PFSK-1 (cell line): ENCODE data around the gene KDR.

Experiments
- FOXP2 ChIP-seq: optimal IDR thresholded peaks from 2 replicates; pipeline ENCODE3; 2011; ENCODE audit warnings: borderline replicate concordance, control low read depth, inconsistent platforms; ENCODE audit not compliant: insufficient read depth; ENCODE audit errors: extremely low read length, extremely low read depth
- POLR2AphosphoS5 ChIP-seq: IDR thresholded peaks from 2 replicates; pipeline ENCODE4 v1.6.1; 2012; ENCODE audit warnings: low read depth, mild to moderate bottlenecking, control low read depth, low read length, moderate library complexity
- SIN3A ChIP-seq: IDR thresholded peaks from 2 replicates; pipeline ENCODE4 v1.6.1; 2012; ENCODE audit warnings: mild to moderate bottlenecking, low read length, moderate library complexity, borderline replicate concordance; ENCODE audit not compliant: insufficient read depth
- TAF1 ChIP-seq: IDR thresholded peaks from 2 replicates; pipeline ENCODE4 v1.6.1; 2012; ENCODE audit warnings: low read length, control low read depth, borderline replicate concordance; ENCODE audit not compliant: insufficient read depth

- no peak for TF ChIP-seq POLR2AphosphoS5
- no peak for TF ChIP-seq SIN3A
- no peak for TF ChIP-seq FOXP2
- TF ChIP-seq TAF1, result no peak
Observed at GRCh38 chr4:55051532-55051931, 73.9 kb downstream of the KDR start.
